Suppressor macrophage treated with lipopolysaccharide for 4 hours (primary cell): Measurements from ENCODE around the gene MYOZ1.
"Not testable (repeated sequence)": the region's sequence is repeated elsewhere in the genome, so short reads cannot be mapped to it uniquely, and the experiment has no call there.

Experiments
- DNase-seq: peaks from one replicate; pipeline ENCODE4 v3.0.0-alpha.2; 2020

The MYOZ1 gene, protein sequence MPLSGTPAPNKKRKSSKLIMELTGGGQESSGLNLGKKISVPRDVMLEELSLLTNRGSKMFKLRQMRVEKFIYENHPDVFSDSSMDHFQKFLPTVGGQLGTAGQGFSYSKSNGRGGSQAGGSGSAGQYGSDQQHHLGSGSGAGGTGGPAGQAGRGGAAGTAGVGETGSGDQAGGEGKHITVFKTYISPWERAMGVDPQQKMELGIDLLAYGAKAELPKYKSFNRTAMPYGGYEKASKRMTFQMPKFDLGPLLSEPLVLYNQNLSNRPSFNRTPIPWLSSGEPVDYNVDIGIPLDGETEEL

DNA sequence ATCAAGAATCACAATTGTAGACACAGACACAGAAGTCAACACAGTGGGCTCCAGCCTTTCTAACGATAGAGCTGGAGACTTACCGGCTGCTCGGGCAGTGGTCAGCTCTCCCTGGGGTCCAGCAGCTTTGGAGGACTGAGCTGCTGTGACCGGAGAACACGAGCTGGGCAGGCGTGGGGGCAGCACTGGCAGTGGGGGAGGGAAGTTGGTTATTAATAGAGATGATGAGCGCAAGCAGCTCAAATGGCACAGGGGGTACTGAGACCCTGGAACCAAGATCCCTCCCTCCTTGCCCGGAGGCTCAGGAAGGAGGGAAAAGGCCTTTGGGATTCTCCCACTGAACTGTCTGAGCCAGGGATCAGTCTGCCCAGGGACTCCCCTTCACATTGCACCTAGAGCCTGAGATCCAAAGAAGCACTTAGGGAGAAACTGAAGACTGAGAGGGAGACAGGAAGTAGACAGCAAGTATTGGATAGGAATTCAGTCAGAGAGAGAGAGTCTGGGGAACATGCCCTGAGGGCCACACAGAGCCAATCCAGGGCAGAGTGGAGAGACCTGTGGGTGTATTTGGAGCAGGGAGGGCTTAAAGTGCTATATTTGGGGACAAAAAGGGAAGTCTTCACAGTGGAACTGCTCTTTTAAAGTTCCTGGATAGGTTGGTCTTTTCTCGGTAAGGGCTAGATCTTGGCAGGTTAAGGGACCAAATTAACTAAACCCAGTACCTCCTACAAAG lies at the start of gene MYOZ1:
TSS of gene MYOZ1 (minus strand) at position 147 of the 733 bp plus-strand sequence. CDS start 1,457 bp downstream, outside the sequence.
- DNase-seq: peak; percentile 39

DNA sequence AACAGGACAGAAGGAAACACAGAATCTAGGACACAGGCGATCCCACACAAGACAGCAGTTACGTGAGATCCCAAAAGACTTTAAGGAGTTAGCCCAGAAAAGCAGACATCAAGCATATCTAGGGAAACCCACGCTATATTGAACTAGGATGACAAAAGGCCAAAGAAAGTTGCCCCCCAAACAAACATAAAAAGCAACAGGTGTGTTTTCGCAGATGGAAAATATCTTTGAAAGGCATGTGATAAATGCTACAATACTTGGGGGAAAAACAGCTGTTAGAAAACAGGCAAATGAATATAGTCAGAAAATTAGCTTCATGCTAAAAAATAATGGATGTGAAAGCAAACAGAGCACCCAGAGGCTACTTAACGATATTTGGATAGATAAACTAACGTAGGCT lies 49.5 kb upstream of the MYOZ1 start:
- DNase-seq: not testable (repeated sequence)

DNA sequence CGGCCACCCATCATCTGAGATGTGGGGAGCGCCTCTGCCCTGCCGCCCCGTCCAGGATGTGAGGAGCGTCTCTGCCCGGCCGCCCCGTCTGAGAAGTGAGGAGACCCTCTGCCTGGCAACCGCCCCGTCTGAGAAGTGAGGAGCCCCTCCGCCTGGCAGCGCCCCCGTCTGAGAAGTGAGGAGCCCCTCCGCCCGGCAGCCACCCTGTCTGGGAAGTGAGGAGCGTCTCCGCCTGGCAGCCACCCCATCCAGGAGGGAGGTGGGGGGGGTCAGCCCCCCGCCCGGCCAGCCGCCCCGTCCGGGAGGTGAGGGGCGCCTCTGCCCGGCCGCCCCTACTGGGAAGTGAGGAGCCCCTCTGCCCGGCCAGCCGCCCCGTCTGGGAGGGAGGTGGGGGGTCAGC lies 48.3 kb upstream of the MYOZ1 start:
- not testable (repeated sequence) for DNase-seq

DNA sequence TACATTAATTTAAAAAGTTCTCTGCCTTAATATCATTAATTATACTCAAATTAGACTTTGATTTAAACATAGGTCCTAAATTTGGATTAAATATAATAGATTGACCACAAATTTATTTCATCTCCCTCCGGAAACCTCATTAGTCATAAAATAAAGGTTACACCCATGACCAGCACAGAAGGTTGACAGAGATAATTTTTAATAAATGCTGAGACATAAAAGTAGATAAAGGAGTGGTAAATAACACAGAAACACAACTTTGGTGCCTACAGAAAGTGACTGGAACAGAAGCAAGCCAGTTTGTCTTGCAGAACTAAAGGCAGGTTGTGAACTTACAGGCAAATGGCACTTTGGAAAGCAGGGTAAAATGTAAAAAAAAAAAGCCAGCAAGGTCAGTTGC lies 46.4 kb upstream of the MYOZ1 start:
- DNase-seq: not testable (repeated sequence)

DNA sequence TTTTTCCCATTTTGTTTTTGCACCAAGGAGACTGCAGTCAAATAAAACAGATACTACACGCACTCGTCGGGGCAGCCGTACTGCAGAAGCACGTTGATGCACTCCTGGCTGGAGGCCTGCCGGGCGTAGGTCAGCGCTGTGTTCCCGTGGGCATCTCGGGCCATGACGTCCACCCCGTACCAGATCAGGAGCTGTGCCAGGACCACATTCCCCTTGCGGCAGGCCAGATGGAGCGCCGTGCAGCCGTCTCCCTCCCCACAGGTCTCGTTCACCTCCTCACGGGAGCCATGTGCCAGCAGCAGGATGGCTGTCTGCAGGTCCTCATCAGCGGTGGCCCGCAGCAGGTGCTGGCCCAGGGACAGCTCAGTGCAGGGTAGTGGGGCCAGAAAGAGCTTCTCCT lies 33.3 kb upstream of the MYOZ1 start:
- DNase-seq: not testable (repeated sequence)

DNA sequence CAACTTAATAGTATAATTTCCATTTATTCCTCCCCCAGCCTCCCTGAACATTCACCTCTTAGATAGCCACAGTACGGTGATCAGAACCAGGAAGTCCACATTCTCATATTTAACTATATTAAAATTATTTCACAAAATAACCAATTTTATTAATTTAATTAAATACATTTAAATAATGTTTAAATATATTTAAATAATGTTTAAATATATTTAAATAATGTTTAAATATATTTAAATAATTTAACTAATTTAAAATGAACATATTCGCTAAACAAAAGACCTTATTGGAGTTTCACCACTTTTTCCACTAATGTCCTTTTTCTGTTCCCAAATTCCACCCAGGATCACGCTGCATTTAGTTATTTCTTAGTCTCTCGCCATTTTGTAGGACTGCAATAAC lies 27.1 kb upstream of the MYOZ1 start:
- DNase-seq: not testable (repeated sequence)

DNA sequence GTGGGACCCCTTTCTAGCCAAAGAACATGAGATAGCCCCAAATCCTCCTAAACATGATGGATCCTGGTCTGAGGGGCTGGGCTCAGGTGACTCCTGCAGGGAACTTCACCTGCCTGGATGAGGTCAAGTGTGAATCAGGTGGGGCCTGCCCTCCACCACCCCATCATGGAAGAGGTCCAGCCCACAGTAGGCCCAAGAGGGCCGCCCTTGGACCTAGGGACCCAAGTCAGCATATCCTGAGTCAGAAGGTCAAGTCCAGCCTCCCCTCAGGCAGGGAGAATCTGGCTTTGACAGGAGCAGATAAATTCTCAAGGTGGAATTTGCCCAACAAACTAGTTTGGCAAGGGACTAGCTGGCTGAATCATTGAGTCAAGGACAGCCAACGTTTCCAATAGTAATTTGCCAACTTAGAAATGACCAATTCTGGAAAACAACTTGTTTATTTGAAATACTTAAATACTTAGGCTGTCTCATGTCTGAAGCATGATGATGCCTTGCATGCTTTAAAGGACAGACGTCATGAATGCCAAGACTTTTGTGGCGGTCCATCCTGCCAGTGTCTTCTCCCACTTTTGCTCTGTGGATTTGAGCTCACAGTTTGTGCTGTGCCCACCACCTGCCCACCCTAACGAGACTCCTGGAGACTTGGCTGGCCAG lies 25.0 kb upstream of the MYOZ1 start:
- not testable (repeated sequence) for DNase-seq

DNA sequence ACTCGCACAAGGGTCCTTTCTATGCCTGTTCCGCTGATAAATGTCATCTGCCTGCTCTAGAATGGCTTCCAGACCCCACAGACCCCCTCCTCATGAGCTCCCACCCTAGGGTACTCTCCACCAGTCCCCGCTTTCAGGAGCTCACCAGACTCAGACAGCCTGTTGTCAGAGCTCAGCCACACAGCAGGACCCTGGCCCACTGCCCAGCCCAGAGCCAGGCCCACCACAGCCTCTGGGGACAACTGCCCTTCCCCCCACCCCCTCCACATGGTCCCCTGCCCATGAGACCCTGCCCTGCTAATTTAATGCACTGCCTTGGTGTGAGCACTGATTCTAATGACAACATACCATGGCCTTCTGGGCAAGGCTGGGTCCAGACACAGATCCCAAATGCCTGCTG lies 24.3 kb upstream of the MYOZ1 start:
- DNase-seq: not testable (repeated sequence)

DNA sequence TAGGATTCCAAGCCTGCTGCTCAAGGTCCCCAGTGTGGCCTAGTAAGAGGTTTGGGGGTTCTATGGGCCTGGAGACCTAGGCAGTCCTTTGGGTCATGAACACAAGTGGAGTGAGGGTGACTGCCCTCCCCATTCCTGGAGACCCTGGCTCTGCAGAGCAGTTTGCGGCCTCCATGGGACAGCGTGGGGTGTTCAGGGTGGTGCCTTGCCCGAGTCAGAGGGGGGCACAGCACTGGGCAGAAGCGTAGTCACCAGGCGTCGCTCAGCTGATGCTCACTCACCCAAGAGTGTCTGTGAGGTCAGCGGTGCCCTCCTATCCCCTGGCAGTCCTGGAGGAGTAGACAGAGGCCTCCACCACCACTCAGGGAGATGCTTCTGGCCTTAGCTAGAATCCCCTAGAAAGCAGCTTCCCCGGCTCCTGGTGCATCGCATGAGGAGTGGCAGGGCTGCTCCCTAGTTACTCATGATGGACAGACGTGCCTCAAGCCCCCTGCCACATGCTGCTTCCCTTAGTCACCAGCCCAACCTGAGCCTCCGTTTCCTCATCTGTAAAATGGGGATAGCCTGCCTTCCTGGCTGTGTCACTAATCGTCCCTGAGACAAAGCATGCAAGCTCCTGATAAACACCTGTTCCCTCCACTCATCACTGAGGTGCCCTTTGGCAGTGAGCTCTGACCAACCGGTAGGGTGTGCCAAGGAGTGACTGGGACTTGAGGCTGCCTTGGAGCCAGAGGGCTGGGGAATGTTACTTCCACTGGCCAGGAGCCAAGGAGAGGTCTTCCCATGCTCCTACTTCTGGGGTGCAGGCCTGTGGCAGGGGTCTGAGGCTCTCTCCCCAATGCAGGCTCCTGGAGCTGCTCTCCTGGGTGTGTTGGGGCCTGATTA lies 23.1 kb upstream of the MYOZ1 start:
- DNase-seq: not testable (repeated sequence)

DNA sequence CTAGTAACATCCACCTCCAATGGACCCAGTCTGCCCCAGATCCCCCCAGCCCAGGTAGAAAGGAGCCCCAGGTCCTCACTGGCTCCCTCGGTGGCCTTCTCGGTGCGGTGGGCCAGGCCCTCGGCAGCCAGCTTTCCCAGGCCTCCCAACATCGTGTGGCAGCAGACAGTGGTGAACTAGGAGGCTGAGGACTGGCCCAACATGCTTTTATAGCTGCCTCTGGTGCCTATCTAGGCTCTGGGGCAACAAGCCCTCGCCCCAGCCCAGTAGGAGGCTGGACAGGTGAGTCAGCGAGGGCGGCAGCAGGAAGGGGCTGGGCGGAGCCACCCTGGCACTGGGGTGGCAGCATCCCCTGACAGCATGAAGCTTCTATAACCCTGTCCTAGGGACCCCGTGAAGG lies 22.3 kb upstream of the MYOZ1 start:
- not testable (repeated sequence) for DNase-seq

DNA sequence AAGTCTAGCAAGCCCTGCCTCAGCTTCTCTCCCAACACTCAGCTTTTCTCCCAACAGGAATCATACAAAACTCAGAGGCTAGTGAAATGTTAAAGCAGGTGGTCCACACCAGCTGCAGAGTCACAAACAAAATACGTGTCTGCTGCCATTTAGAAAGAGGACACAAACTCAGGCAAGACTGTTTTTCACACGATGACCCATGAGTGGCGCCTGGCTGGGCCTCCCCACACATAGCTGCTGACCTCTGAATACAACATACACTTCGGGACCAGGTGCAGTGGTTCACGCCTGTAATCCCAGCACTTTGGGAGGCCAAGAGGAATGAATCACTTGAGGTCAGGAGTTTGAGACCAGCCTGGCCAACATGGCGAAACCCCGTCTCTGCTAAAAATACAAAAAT lies 21.4 kb upstream of the MYOZ1 start:
- not testable (repeated sequence) for DNase-seq

DNA sequence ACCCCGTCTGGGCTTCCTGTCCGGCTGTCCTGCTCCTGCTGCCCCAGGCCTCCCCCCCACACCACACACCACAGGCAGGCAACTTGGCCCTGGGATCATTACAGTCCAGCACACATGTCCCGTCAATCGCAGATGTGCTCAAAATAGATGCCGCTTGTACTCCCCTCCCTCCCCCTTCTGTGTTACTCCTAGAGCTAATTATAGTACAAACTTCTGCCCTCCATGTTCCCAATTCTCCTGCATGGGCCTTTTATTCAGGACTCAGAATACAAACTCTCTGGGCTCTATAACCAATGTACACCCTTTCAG lies 14.7 kb upstream of the MYOZ1 start, which contains the start of gene SYNPO2L:
TSS of gene SYNPO2L (minus strand) at position 40 of the 309 bp plus-strand sequence. CDS start 107 bp downstream, outside the sequence.
- DNase-seq: no peak

DNA sequence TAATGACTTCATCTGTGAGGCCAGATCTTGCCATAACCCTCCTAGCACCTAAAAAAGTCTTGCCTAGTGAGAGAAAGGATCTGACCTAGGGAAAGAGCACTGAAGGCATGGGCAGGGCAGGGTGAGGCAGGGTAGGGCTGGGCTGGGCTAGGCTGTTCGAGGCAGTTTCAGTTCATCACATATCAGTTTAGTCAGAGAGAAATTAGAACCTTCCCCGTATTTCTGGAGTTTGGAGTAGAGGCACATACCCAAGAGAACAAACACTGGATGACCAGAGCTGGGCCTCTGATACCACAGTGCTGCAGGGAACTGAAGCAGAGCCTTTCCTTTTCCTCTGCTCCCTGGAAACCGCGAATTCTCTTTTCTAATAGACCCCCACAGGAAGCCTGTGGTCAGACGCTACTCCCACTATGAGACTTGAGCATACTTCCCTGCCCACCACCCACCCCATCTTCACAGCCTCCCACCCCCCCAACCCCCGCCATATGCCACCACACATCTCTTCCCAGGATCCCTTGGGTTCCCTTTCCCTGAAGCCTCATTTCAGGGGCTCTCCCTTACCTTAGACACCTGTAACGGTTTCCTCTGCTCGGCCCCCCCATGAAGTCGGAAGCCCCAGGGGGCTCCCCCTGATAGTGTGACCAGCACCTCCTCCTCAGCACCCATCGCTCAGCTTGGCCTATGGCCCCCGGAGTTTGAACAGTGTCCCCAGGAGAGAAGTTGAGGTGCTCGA lies 14.1 kb upstream of the MYOZ1 start:
- peak; percentile 27 for DNase-seq

DNA sequence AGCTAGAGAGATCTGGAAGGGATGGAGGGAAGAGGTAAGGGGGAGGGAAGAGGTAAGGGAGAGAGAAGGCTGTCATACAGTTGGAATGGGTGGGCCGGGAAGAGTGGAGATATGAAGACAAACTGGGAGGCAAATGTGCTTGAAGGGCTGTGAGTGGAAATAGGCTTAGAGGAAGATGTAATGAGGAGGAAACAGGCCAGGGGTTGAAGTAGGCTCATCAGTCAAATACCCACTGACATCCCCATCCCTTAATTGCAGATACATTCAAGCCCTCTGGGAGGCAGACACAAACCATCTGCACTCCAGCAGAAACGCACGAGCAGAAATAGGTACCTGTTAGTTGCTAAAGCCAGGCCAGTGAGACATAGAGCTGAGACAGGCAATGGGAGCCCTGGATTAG lies 12.4 kb upstream of the MYOZ1 start:
- peak; percentile 18 for DNase-seq

DNA sequence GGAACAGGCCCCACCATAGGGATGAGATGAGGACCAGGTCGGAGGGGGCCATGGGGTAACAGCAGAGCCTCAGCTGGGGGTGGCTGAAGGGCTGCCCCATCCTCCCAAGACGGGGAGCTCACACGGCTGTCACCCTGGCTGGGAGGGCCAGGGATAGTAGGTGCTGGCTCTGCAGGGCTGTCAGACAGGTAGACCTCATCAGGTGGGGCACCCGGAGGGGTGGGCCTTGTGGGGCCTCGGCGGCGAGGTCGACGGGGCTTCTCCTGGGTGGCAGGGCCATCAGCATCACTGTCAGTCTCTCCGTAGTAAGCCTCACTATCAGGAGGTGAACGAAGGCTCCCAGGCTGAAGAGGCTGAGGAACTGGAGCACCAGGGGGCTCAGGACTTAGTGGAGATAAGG lies 11.9 kb upstream of the MYOZ1 start:
- DNase-seq: no peak

DNA sequence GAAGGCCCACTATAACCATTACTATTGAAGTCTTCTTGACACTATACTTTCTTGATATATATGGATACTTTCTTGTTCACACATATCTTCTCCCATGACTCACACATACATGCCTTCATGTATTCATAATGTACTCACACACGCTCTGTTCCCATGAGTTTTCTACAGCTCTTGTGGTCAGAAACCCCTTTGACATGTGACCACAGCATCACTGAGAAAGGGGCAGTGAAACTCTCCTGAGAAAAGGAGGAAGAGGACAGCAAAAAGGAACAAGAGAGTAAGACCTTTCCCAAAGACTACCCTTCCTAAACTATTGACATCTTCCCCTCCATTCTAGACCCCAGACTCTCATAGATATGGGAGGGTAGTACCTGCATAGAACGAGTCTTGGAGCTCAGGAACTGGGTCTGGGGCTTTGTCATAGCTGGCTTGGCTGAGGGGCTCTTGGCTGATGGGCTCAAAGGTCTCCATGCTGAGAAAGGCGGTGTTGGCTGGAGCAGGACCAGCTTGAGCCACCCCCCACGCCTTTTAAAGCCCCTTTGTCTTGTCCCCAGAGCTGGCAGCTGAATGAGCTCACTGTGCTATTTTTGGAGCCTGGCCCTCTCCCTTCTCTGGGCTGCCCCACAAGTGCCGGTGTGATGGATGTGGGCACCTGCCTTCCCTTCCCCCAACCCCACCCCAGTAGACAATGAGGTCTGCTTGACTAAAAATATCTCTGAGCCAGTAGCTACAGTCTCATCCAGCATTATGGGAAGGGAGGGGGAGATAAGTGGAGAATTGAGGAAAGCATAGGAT lies 9.5 kb upstream of the MYOZ1 start:
- peak; percentile 92 for DNase-seq

DNA sequence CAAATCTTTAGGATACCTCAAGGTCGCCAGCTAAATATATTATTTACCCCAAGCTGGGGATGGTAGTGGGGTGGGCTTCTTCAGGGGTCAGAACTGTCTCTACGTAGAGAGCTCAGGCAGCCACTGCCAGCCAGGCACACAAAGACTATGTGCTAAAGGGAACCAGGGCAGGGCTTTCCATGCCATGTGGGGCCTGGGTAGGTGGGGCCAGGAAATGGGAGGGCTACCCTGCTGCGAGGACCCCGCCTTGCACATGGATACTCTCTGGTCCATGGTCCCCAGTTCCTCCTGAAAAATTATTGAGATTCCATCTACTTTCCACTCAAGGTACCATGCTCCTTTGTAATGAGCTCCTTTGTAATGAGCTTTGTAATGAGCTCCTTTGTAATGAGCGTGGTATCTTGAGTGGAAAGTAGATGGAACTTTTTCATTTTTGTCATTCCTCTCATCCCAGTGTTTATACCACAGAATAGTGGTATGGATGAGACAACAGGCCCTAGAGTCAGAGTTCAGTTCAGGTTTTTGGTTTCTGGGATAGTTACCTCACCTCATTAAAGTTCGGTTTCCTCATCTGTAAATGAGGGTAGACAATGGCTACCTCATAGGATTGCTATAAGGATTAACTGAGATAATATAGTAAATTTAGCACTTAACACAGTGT lies 8.7 kb upstream of the MYOZ1 start:
- DNase-seq: no peak

DNA sequence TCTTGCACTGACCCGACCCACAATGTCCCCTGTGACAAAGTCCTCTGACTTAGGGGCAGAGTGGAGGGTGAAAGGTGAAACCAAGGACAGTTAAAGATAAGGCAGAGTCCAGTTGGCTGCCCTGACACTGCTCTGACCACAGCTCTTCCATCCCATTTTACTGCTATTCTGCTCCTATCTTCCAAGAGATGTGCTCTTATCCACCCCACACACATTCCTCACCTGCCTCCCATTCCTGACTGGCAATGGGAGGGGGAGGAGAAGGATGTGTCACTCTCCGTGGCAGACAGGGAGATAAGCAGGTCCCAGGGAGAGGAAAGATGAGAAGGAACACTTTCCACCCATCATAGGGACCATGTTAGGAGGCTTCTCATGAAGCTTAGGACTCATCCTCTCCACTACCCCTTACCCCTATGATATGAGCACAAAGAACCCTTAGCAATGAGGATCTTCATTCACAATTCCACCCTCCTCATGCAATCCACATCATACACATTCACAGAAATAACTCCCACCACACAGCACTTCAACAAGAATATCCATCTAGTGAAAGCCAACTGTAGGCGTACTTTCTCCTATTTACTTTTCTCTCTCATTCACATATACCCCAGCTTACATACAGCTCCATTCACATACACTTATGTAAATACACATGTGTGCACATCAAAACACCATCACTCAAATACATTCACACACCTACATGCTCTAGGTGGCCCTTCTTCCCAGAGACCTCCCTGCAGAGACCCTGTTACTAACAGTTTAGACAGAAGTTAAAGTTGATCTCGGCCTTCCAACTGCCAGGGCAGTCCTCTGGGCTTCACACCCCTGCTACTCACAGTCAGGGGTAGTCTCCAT lies 7.9 kb upstream of the MYOZ1 start:
- DNase-seq: no peak

DNA sequence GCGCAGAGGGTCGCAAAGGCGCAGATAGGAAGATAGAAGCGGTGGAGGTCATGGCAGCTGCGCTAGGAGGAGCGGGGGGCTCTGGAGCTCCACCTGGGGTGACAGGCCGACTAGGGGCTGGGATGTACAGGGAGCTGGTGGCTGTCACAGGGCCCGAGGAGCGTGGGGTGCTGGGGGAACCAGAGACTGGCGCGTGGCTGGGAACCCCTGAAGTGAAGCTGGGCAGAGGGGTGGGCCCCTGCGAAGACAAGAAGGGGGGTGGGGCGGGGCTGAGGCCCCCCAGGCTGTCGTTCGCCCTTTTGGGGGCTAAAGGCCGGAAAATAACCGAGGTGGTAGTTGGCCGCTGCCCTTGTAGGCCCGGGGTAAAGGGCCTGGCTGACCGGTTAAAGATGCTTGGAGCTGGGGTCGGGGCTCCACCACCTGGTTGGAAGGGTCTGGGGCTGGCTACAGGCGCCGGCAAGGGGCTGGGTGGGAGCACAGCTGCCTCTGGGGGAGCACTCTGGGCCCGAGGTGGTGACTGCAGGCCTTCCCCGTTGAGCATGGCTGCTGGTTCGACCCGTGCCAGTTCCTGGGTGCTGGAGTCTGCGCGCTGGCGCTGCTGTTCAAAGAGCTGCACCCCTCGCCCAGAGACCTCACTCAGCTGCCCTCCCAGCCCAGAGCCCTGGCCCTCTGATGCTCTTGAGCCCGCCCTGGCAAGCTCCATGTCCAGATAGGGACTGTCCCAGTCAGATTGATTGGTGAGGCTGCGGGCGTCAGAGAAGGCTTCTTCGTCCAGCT lies 6.8 kb upstream of the MYOZ1 start:
- DNase-seq: no peak
